Measurements from ENCODE around the gene SEC24C. TPM values are rescaled to one million over a fixed set of nuclear protein-coding genes. Genes with fewer than 3 reads are reported as not detected.
"Not testable (repeated sequence)": the region's sequence is repeated elsewhere in the genome, so short reads cannot be mapped to it uniquely, and the experiment has no call there.

Gene SEC24C
- total RNA-seq, 1 experiment from 2014 or later = 76.5 TPM

DNA sequence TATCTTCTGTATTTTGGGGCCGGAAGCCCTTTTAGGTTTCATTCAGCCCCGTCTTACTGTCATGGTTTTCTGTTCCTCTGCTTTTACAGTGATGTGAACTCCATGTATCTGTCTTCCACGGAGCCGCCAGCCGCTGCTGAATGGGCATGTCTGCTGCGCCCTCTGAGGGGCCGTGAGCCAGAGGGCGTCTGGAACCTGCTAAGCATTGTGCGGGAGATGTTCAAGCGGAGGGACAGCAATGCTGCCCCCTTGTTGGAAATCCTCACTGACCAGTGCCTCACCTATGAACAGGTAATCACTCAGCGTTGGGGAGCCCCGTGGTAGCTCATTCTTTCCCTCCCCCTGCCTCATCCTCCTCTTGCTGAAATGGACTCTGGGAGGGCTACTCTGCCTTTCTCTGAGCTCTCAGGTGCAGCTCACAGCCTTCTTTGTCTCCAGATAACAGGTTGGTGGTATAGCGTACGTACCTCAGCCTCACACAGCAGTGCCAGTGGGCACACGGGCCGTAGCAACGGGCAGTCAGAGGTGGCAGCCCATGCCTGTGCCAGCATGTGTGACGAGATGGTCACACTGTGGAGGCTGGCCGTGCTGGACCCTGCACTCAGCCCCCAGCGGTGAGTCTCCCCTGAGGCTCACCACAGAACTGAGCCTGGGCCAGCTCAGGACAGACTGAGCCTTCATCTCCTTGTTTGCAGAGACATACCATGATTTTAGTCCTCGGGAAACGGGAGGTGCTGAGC, 46.9 kb downstream of the SEC24C start:
- DNase-seq (ENCODE audit: low spot score) = no peak

DNA sequence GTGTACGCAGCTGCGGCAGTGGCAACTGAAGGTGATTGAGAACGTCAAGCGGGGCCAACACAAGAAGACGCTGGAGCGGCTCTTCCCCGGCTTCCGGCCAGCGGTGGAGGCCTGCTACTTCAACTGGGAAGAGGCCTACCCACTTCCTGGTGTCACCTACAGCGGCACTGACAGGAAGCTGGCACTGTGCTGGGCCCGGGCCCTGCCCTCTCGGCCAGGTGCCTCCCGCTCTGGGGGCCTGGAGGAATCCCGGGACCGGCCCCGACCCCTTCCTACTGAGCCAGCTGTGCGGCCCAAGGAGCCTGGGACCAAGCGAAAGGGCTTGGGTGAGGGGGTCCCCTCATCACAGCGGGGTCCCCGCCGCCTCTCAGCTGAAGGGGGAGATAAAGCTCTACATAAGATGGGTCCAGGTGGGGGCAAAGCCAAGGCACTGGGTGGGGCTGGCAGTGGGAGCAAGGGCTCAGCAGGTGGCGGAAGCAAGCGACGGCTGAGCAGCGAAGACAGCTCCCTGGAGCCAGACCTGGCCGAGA, 47.8 kb downstream of the SEC24C start:
- no peak for DNase-seq (ENCODE audit: low spot score)

DNA sequence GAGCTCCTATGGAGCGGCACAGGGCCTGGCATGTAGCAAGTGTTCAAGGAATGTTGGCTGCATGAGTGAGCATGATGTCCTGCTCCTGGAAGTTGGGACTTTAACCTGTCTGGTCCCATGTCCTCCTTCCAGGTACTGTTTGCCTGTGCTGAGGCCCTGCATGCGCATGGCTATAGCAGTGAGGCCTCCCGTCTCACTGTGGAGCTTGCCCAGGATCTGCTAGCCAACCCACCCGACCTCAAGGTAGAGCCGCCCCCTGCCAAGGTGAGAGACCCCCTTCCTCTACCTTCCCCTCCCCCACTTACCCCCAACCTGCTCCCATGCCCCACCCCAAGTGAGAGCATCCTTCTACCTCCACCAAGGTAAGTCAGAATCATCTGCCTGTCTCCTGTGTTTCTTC, 49.3 kb downstream of the SEC24C start:
- DNase-seq (ENCODE audit: low spot score) = no peak

DNA sequence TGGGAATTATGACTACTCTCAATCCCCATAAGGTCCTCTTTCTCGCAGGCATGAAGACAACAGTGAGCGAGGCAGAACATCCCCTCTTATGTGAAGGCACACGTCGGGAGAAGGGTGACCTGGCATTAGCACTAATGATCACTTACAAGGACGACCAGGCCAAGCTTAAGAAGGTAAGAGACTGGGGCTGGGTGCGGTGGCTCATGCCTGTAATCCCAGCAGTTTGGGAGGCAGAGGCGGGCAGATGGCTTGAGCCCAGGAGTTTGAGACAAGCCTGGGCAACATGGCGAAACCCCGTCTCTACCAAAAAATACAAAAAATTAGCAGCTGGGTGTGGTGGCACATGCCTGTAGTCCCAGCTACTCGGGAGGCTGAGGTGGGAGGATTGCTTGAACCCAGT, 51.3 kb downstream of the SEC24C start:
- DNase-seq (ENCODE audit: low spot score) = not testable (repeated sequence)

DNA sequence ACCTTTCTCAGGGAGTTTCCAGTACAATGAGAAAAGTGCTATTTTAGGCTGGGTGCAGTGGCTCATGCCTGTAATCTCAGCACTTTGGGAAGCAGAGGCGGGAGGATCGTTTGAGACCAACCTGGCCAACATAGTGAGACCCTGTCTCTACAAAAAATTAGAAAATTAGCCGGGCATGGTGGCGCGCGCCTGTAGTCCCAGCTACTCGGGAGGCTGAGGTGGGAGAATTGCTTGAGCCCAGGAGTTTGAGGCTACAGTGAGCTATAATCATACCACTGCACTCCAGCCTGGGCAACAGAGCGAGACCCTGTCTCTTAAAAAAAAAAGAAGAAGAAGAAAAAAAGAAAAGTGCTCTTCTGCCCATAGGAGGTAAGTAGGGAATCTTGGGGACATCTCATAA, 51.9 kb downstream of the SEC24C start:
- DNase-seq (ENCODE audit: low spot score) = not testable (repeated sequence)

DNA sequence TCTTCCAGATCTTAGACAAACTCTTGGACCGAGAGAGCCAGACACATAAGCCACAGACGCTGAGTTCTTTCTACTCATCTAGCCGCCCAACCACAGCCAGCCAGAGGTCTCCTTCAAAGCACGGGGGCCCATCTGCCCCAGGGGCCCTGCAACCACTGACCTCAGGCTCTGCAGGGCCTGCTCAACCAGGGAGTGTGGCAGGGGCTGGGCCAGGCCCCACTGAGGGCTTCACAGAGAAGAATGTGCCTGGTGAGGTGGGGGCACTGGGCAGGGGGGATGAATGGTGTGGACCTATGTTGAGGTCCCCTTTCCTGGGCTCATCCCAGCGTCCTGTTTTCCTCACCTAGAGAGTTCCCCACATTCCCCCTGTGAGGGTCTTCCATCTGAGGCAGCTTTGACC, 52.6 kb downstream of the SEC24C start:
- DNase-seq (ENCODE audit: low spot score) = no peak

DNA sequence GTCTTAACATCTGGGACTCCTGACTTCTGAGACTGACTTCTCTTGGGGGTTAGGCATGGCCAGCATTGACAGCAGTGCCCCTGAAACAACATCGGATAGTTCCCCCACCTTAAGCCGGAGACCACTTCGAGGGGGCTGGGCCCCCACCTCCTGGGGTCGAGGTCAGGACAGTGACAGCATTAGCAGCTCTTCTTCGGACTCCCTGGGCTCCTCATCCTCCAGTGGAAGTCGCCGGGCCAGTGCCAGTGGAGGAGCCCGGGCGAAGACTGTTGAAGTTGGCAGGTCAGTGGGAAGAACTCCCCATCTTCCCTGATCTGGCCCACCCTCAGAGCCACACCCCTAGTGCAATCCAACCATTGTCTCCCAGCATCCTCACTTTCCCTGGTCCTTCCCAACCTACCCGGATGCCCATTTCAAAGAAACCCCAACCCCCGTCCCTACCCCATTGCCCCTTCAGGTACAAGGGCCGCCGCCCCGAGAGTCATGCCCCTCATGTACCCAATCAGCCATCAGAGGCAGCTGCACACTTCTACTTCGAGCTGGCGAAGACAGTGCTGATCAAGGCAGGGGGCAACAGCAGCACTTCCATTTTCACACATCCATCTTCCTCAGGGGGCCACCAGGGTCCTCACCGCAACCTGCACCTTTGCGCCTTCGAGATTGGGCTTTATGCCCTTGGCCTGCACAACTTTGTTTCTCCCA, 53.3 kb downstream of the SEC24C start:
- DNase-seq (ENCODE audit: low spot score) = no peak

DNA sequence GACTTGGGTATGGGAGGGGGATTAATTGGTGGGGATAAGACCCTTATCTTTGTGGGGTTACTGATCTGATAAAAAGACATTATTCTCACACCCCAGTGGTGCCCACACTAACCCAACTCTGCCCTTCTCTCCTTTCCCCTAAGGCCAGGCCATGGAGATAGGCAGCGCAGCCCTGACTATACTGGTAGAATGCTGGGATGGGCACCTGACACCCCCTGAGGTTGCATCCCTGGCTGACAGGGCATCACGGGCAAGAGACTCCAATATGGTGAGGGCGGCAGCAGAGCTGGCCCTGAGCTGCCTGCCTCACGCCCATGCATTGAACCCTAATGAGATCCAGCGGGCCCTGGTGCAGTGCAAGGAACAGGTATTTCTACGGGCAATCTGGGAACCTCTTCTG, 53.9 kb downstream of the SEC24C start:
- no peak for DNase-seq (ENCODE audit: low spot score)

DNA sequence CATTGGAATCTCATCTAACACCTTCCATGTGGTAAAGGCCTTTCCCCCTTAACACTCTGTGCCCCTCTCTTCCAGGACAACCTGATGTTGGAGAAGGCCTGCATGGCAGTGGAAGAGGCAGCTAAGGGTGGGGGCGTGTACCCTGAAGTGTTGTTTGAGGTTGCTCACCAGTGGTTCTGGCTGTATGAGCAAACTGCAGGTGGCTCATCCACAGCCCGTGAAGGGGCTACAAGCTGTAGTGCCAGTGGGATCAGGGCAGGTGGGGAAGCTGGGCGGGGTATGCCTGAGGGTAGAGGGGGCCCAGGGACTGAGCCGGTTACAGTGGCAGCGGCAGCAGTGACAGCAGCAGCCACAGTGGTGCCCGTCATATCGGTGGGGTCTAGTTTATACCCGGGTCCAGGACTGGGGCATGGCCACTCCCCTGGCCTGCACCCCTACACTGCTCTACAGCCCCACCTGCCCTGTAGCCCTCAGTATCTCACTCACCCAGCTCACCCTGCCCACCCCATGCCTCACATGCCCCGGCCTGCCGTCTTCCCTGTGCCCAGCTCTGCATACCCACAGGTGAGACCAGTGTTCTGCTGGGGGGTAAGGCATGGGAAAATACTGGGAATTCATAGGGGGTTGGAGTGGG, 54.9 kb downstream of the SEC24C start:
- no peak for DNase-seq (ENCODE audit: low spot score)

DNA sequence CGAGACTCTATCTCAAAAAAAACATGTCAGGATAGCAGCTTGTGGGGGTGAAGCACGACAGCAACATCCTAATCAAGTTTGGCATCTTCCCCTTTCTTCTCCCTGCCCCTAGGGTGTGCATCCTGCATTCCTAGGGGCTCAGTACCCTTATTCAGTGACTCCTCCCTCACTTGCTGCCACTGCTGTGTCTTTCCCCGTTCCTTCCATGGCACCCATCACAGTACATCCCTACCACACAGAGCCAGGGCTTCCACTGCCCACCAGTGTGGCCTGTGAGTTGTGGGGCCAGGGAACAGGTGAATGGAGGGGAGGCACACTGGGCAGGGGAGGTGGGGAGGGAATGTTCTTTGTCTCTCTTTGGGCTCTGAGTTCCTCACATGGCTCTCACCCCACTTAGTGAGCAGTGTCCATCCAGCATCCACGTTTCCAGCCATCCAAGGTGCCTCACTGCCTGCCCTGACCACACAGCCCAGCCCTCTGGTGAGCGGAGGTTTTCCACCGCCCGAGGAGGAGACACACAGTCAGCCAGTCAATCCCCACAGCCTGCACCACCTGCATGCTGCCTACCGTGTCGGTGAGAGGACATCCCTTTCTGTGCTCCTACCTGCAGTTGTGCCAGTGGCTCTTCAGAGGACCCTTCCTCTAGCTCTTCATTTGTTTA, 55.9 kb downstream of the SEC24C start:
- no peak for DNase-seq (ENCODE audit: low spot score)

DNA sequence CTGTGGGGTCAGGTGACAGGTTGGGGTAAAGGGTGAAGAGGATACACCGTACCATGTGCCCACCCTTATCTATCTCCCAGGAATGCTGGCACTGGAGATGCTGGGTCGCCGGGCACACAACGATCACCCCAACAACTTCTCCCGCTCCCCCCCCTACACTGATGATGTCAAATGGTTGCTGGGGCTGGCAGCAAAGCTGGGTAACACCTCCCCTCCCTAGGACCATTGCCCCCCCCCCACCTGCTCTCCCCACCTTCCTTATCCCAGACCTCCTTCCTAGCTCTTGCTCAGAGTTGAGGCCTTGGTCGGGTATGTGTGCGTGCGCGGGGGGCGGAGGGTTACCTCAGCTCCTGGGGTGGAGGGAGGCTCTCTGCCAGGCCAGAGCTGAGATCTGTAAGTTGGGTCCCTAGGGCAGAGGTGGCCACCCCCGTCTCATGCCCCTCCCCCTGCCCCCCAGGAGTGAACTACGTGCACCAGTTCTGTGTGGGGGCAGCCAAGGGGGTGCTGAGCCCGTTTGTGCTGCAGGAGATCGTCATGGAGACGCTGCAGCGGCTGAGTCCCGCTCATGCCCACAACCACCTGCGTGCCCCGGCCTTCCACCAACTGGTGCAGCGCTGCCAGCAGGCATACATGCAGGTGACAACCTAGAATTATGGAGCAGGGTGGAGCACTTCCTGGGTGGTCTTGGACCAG, 56.5 kb downstream of the SEC24C start:
- DNase-seq (ENCODE audit: low spot score) = no peak

DNA sequence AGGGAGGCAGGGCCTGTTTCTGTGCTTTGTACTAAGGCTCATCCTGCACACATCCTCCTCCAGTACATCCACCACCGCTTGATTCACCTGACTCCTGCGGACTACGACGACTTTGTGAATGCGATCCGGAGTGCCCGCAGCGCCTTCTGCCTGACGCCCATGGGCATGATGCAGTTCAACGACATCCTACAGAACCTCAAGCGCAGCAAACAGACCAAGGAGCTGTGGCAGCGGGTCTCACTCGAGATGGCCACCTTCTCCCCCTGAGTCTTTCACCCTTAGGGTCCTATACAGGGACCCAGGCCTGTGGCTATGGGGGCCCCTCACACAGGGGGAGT, 57.0 kb downstream of the SEC24C start:
- DNase-seq (ENCODE audit: low spot score) = no peak

DNA sequence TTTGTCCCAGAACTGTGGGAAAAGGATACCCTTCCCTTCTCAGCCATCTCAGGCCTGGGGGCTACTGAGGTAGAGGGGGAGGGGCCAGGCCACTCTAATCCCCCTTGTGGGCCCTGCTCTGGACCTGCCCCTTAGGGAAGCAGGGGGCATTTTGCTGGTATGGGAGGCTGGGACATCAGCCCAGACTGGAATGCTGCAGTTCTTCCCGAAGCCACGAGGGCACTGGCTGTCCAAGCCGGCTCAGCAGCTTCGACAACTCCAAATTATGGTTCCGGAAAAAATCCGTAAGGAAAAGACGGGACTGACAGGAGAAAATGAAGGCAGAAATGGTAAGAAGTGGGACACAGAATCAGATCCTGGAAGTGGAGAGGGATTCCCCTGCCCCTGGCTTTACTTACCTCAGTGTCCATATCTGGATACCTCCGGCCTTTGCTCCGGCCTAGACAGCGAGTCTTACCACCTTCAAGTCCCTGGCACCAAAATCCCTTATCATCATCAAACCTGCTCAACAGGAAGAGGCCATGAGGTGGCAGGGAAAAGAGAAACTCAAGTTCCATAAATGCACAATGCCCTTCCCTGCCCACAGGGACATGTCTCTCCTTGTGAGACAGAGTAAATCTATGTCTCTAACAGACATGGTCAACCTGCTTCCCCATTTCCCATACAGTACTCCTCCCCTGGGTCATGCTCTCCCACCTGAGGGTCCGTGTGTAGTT, 58.3 kb downstream of the SEC24C start:
- no peak for DNase-seq (ENCODE audit: low spot score)

DNA sequence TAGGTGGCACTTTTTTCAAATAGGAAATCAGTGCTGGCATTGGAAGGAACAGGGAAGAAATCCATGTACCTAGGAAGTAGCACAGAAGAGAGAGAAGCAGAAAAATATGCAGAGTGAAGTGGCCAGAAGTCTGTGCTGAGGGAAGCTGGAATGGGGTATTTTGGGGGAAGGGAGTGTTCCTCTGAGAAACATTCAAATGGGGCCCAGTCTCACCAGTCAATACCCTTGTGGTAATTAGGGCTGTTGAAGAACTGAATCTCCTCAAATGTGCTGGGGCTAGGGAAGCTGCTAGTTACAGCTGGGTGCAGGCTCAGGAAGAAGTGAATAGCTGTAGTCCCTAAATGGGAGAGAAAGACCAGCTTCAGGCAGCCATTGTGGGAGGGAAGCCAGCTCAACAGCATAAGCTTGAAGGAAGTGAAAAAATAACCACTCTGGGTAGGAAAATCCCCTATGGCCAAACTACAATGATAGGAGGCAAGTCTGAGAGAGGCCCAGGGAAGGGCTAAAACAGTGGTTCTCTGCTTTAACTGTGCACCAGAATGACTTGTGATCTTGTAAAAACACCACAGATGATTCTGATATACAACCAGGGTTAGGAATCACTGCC, 59.6 kb downstream of the SEC24C start:
- DNase-seq (ENCODE audit: low spot score) = no peak

DNA sequence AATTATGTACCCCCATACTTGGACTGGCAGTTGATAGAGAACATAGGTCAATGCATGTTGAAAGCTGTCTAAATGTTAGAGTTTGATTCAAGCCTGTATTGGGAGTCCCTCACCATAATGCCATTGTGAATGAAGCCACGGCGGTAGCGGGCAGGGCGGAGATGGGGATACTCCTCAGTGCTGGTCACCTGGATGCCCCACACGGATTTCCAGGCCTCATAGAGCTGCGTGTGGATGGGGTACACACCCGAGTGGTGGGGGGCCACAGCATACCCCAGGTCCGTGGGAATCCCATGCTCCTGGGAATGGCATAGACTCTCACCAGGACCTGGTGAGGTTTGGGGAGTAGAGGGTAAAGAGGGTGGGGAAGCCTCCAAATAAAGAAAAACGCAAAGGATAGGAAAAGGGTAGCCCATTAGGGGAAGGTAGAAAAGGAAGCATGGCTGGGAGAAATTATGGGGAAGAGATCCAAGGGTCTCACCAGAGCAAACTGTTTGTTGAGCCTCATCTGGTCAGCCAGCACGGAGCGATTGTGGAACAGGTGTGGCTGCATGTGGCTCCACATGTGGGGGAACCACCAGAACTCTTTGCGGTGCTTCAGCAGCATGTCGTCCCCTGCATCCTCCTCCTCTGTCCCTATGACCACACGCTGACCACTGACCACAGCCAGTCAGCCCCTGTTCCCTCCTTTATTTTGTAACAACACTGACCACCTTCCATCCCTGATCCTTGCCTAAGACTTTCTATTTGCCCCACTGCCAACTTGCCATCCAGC, 62.2 kb downstream of the SEC24C start:
- no peak for DNase-seq (ENCODE audit: low spot score)

DNA sequence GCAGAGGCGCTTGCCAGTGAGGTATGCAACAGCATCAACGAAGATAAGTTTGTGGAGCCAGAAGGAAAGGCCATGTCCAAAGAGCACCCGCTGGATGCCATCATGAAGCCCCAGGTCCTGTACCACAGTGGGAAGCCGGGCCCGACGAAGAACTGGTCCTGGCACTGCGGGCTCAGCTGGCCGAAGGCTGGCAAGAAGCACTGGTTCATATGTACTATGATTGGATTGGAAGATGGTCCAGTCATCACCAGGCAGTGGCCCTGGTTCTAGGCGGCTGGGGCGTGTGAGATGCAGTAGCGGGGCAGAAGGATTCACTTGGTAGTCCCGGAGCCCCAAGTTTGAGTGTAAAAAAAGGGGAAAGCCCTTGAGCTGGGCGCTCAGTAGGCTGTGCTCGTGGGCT, 63.3 kb downstream of the SEC24C start:
- DNase-seq (ENCODE audit: low spot score) = no peak

DNA sequence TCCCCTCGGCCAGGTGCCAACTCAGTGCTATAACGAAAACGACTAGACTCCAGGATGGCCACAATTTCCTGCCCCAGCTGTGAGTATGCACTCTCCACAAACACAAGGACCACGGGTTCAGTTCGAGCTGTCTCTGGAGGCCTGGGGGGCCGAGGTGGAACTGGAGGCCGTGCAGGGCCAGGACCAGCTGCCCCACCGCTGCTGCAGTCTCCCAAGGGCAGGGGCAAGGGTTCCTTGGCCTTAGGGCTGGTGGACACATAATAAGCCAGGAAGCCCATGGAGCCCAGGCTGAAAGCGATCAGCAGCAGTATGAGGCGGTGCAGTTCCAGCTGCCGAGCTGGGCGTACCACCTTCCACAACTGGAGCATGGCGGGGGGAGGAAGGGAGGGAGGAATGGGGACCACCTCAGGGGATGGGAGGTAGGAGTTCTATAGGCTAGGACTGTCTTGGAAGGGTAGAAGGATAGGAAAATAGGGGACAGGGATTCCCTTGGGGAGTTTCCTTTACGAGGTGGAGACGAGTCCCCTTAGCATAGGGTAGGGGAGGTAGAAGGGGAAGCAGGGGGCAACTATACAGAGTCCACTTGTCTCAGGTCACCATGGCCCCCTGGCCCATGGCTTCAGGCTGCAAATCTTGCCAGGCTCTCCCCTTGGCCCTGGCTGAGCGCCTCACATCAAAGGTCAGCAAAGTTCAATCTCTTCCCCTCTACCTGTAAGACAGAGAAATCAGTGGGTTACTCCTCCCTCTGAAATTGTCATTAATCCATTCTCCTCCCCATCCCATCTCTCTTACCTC, 64.0 kb downstream of the SEC24C start:
- DNase-seq (ENCODE audit: low spot score) = no peak

DNA sequence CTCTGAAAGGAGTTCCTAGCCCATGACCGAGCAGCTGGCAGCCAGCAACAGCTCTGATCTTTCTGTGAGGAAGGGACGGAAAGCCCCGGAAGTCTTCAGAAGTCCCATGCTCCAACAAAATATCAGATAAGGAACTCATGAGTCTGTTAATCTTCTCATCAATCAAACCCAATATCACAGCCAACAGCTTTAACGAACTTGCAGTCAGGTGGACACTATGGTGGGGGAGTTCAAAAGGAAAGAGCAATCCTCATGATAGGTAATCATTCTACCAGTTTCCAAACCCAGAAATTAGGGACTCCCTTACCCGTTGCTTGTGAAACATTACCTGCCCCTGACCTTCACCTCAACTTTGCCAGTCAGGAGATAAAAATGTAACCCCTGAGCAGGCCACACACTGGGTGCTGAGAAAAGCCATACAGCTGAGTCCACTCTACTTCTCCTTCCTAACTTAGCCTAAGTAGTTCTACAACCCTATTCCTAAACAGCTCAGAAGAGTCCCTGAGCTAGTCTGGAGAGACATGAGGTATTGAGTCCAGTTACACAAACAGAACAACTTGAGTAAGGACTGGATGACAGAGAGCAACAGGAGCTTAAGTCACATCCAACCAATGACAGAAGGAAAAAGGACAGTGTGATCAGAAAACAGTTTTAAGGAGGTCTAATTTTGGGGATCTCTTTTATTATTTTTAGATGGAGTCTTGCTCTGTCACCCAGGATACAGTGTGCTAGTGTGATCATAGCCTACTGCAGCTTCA, 65.1 kb downstream of the SEC24C start:
- no peak for DNase-seq (ENCODE audit: low spot score)

All from HT-29 (cell line).